ENCODE results near the gene KAZN. TPM values are rescaled to one million over a fixed set of nuclear protein-coding genes. Genes with fewer than 3 reads are reported as not detected.

Gene KAZN
- total and polyA plus RNA-seq, 2 donors from 2014 or later: 17.4 to 60.8 TPM

- no peaks in the 10 kb centered on the region for H3K36me3 ChIP-seq (ENCODE audit: control insufficient read depth in 2 of 3, insufficient read depth in 3 of 3, low read length in 3 of 3)
- H3K4me3 ChIP-seq (ENCODE audit: low read length in 3 of 3): no peak overlapping the region
- FAIRE-seq (no peak), DNase-seq (peak; percentile 75 to 88 (median 84))
- H3K27ac ChIP-seq (ENCODE audit: low read depth in 2 of 2, low read length in 2 of 2): no peak overlapping the region
- no peak overlapping the region for H3K9ac ChIP-seq (ENCODE audit: low read length in 3 of 3)
- intact Hi-C loops (cut with DNase I): loop anchor here (10.0 kb wide), 1 partner anchor 296 kb away; no protein-coding TSS in a partner anchor
- peaks cover 0 to 9% (median 0%) of the 10 kb centered on the region in 3 donors for H3K9me3 ChIP-seq (ENCODE audit: control insufficient read depth in 2 of 3, insufficient read depth in 1 of 3, low read length in 3 of 3)
- peaks cover 0 to 6% (median 0%) of the 10 kb centered on the region in 3 donors for H3K4me1 ChIP-seq (ENCODE audit: control insufficient read depth in 2 of 3, insufficient read depth in 2 of 3, low read depth in 1 of 3, low read length in 3 of 3)
- TF ChIP-seq CTCF (IDR thresholded peaks at IDR 0.05; ENCODE audit: borderline replicate concordance, extremely low read depth, insufficient read depth): peak; percentile 92
- H3K27me3 ChIP-seq (ENCODE audit: control insufficient read depth, insufficient read depth, low read length): no peaks in the 10 kb centered on the region
Measured at GRCh38 chr1:15128520-15129313, 530.2 kb downstream of the KAZN start.

DNA sequence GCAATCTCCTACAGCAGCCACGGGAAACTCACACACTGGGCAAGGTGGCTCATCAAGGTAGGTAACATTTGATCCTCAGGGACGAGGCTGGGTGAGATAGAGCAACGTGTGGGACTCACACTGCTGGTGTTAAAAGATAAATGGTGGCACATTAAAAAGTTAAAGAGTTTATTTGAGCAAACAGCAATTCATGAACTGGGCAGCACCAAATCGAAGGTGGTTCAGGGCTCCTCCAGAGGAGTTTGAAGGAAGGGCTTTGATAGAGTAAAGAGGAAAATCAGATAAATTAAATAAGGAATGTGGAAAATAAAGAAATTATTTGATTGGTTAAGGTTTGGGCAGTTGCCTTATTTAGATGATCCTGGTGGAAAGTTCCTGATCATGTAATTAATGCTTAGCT lies 531.5 kb downstream of the KAZN start:
- no peak for FAIRE-seq
- no peak overlapping the region for H3K9ac ChIP-seq (ENCODE audit: low read length in 3 of 3)
- no peaks in the 10 kb centered on the region for H3K27me3 ChIP-seq (ENCODE audit: control insufficient read depth, insufficient read depth, low read length)
- no peak for DNase-seq
- H3K4me3 ChIP-seq (ENCODE audit: low read length in 3 of 3): no peak overlapping the region
- no peak for TF ChIP-seq CTCF (IDR thresholded peaks at IDR 0.05; ENCODE audit: borderline replicate concordance, extremely low read depth, insufficient read depth)
- no peaks in the 10 kb centered on the region for H3K36me3 ChIP-seq (ENCODE audit: control insufficient read depth in 2 of 3, insufficient read depth in 3 of 3, low read length in 3 of 3)
- peaks cover 0 to 9% (median 0%) of the 10 kb centered on the region in 3 donors for H3K9me3 ChIP-seq (ENCODE audit: control insufficient read depth in 2 of 3, insufficient read depth in 1 of 3, low read length in 3 of 3)
- intact Hi-C loops (cut with DNase I): loop anchor here (10.0 kb wide), 2 partner anchors 175 to 295 kb away; no protein-coding TSS in a partner anchor
- no peak overlapping the region for H3K27ac ChIP-seq (ENCODE audit: low read depth in 2 of 2, low read length in 2 of 2)
- peaks cover 0 to 6% (median 0%) of the 10 kb centered on the region in 3 donors for H3K4me1 ChIP-seq (ENCODE audit: control insufficient read depth in 2 of 3, insufficient read depth in 2 of 3, low read depth in 1 of 3, low read length in 3 of 3)

DNA sequence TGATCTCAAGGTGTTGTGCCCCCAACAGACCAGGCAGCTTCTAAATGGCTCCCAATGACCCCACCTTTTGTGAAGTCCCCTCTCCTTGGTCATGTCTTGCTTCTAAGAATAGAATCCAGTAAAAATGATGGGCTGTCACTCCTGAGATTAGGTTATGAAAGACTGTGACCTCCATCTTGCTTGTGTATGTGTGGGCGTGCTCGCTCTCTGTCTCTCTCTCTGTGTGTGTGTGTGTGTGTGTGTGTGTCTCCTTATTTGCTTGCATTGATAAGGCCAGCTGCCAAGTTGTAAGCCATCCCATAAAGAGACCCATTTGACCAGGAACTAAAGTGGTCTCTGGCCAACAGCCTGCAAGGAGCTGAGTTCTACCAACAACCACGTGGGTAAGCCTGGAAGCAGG lies 532.1 kb downstream of the KAZN start:
- DNase-seq (no peak), FAIRE-seq (no peak)
- H3K27me3 ChIP-seq (ENCODE audit: control insufficient read depth, insufficient read depth, low read length): no peaks in the 10 kb centered on the region
- H3K4me1 ChIP-seq (ENCODE audit: control insufficient read depth in 2 of 3, insufficient read depth in 2 of 3, low read depth in 1 of 3, low read length in 3 of 3): peaks cover 0 to 6% (median 0%) of the 10 kb centered on the region in 3 donors
- no peak overlapping the region for H3K9ac ChIP-seq (ENCODE audit: low read length in 3 of 3)
- no peak overlapping the region for H3K4me3 ChIP-seq (ENCODE audit: low read length in 3 of 3)
- H3K9me3 ChIP-seq (ENCODE audit: control insufficient read depth in 2 of 3, insufficient read depth in 1 of 3, low read length in 3 of 3): peaks cover 0 to 9% (median 0%) of the 10 kb centered on the region in 3 donors
- intact Hi-C loops (cut with DNase I): loop anchor here (10.0 kb wide), 1 partner anchor 174 kb away; no protein-coding TSS in a partner anchor
- no peak overlapping the region for H3K27ac ChIP-seq (ENCODE audit: low read depth in 2 of 2, low read length in 2 of 2)
- TF ChIP-seq CTCF (IDR thresholded peaks at IDR 0.05; ENCODE audit: borderline replicate concordance, extremely low read depth, insufficient read depth): no peak
- no peaks in the 10 kb centered on the region for H3K36me3 ChIP-seq (ENCODE audit: control insufficient read depth in 2 of 3, insufficient read depth in 3 of 3, low read length in 3 of 3)

All from kidney (tissue), 14 donors.